Neural cell (in vitro differentiated cells): ENCODE measurements around the gene TMCC1. TPM values are rescaled to one million over a fixed set of nuclear protein-coding genes. Genes with fewer than 3 reads are reported as not detected.

Experiments
- H2AFZ ChIP-seq: fragments of 200-600, 300-800 bp; sonication (generic), shearing (Covaris generic); 2 replicates; pipeline ENCODE4 v1.6.0; 2014; ENCODE audit warnings: low read depth, mild to moderate bottlenecking, antibody characterized with exemption, low read length, moderate library complexity
- H3F3A ChIP-seq: fragments of 200-600 bp; shearing (Covaris generic); 2 replicates; pipeline ENCODE4 v1.6.1; 2016; ENCODE audit warnings: mild to moderate bottlenecking, moderate library complexity, mixed read lengths, antibody characterized with exemption, low read length; ENCODE audit not compliant: insufficient read depth, poor library complexity, severe bottlenecking
- H3K27ac ChIP-seq: fragments of 200-600, 300-800 bp; sonication (generic), shearing (Covaris generic); 2 replicates; pipeline ENCODE4 v1.5.1; 2014; ENCODE audit warnings: mild to moderate bottlenecking, low read length, moderate library complexity
- H3K27me3 ChIP-seq: fragments of 300-800, 200-600 bp; sonication (generic), shearing (Covaris generic); 2 replicates; pipeline ENCODE4 v1.6.0; 2014; ENCODE audit warnings: mild to moderate bottlenecking, low read depth, low read length, moderate library complexity; ENCODE audit not compliant: insufficient read depth
- H3K36me3 ChIP-seq: fragments of 300-800, 200-600 bp; sonication (generic), shearing (Covaris generic); 2 replicates; pipeline ENCODE4 v1.5.1; 2014; ENCODE audit warnings: mild to moderate bottlenecking, antibody characterized with exemption, low read length, moderate library complexity; ENCODE audit not compliant: insufficient read depth
- H3K4me2 ChIP-seq: fragments of 300-800, 200-600 bp; sonication (generic), shearing (Covaris generic); 2 replicates; pipeline ENCODE4 v1.6.0; 2014; ENCODE audit warnings: mild to moderate bottlenecking, low read length
- H3K4me3 ChIP-seq: fragments of 300-800, 200-600 bp; sonication (generic), shearing (Covaris generic); 2 replicates; pipeline ENCODE4 v1.5.1; 2014; ENCODE audit warnings: mild to moderate bottlenecking, low read length, moderate library complexity
- H3K79me2 ChIP-seq: fragments of 200-600 bp; shearing (Covaris generic); replicated peaks from 2 replicates; pipeline ENCODE4 v1.6.0; 2014; ENCODE audit warnings: mild to moderate bottlenecking, low read length, moderate library complexity; ENCODE audit not compliant: insufficient read depth
- H3K9ac ChIP-seq: fragments of 300-800, 200-600 bp; sonication (generic), shearing (Covaris generic); 2 replicates; pipeline ENCODE4 v1.6.1; 2016; ENCODE audit warnings: mild to moderate bottlenecking, low read length, mixed read lengths
- H3K9me2 ChIP-seq: fragments of 200-600 bp; shearing (Covaris generic); 2 replicates; pipeline ENCODE4 v1.6.1; 2016; ENCODE audit warnings: mild to moderate bottlenecking, low read length, mixed read lengths; ENCODE audit not compliant: insufficient read depth
- H3K9me3 ChIP-seq: fragments of 200-600, 300-800 bp; sonication (generic), shearing (Covaris generic); 2 replicates; pipeline ENCODE4 v1.6.1; 2016; ENCODE audit warnings: mild to moderate bottlenecking, mixed run types, low read length, moderate library complexity, mixed read lengths
- H4K20me1 ChIP-seq: fragments of 200-600 bp; shearing (Covaris generic); 2 replicates; pipeline ENCODE4 v1.6.1; 2016; ENCODE audit warnings: mild to moderate bottlenecking, mixed run types; ENCODE audit not compliant: insufficient read depth
- EP300 ChIP-seq: fragments of 450-650 bp; conservative IDR thresholded peaks from 2 replicates; pipeline ENCODE4 v1.6.1; 2014; ENCODE audit warnings: antibody characterized with exemption, mild to moderate bottlenecking, moderate library complexity; ENCODE audit not compliant: poor library complexity, severe bottlenecking
- EZH2 ChIP-seq: fragments of 200-600, 300-800 bp; shearing (Covaris generic), sonication (generic); IDR thresholded peaks from 2 replicates; pipeline ENCODE4 v1.6.1; 2014; ENCODE audit warnings: antibody characterized with exemption, low read length, borderline replicate concordance, mild to moderate bottlenecking; ENCODE audit not compliant: insufficient read depth, poor library complexity, severe bottlenecking
- MXI1 ChIP-seq: fragments of 450-650 bp; conservative IDR thresholded peaks from 2 replicates; pipeline ENCODE4 v1.6.1; 2014; ENCODE audit warnings: antibody characterized with exemption, mild to moderate bottlenecking; ENCODE audit not compliant: poor library complexity, severe bottlenecking
- POLR2AphosphoS5 ChIP-seq: IDR thresholded peaks from 2 replicates; pipeline ENCODE4 v1.6.1; 2012
- RAD21 ChIP-seq: fragments of 450-650 bp; conservative IDR thresholded peaks from 2 replicates; pipeline ENCODE4 v1.6.1; 2014; ENCODE audit warnings: antibody characterized with exemption, mild to moderate bottlenecking, moderate library complexity
- SMC3 ChIP-seq: fragments of 450-650 bp; conservative IDR thresholded peaks from 2 replicates; pipeline ENCODE4 v1.6.1; 2014; ENCODE audit warnings: antibody characterized with exemption, mild to moderate bottlenecking, moderate library complexity; ENCODE audit not compliant: poor library complexity
- TAF1 ChIP-seq: IDR thresholded peaks from 2 replicates; pipeline ENCODE4 v1.6.1; 2012; ENCODE audit warnings: low read depth
- polyA plus RNA-seq: library from polyadenylated mRNA; depleted of rRNA; stranded (reverse); fragments of >200 nt; gene quantifications from 2 replicates; pipeline ENCODE4 v1.2.3, GENCODE V29; 2014
- TF ChIP-seq, protein P1 (sequence below): fragments of 450-650 bp; IDR thresholded peaks from 2 replicates; pipeline ENCODE4 v1.5.1; 2014; ENCODE audit warnings: antibody characterized with exemption, mild to moderate bottlenecking, moderate library complexity; ENCODE audit not compliant: poor library complexity, severe bottlenecking
- TF ChIP-seq, protein P2 (sequence below): IDR thresholded peaks from 2 replicates; pipeline ENCODE4 v1.6.1; 2012; ENCODE audit warnings: borderline replicate concordance

The TMCC1 gene
- polyA plus RNA-seq, 1 donor from 2014 or later = 25.0 TPM

DNA sequence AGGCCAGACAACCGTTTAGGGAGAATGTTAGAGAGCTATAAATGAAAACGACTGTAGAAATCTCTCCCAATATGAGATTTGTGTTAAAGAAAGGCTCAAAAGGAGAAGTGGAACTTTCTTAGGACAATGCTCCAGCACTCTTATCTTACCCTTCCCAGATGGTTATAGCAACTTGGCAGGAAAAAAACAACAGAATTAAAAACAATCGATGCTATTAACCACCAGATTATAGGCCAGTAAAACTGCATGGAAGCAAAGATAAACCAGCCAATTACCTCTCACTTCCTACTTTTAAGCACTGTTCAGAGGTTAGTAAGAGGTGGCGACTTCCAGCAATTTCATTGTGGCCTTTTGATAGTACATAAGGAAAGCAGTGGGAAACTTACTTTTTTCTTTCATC lies 72.9 kb downstream of the TMCC1 start:
- Histone ChIP-seq H3K27me3 (no peaks in the 10 kb centered on the region), H3F3A (no peaks in the 10 kb centered on the region), H3K9me2 (no peaks in the 10 kb centered on the region), H3K79me2 (peaks cover 11% of the 10 kb centered on the region), H2AFZ (no peak overlapping the region), H3K9ac (no peak overlapping the region), H3K36me3 (no peaks in the 10 kb centered on the region), H3K4me3 (no peak overlapping the region), H3K9me3 (no peaks in the 10 kb centered on the region), H3K4me2 (no peak overlapping the region), H4K20me1 (no peaks in the 10 kb centered on the region), H3K27ac (no peak overlapping the region)
- TF ChIP-seq EZH2 (no peak), RAD21 (no peak), TAF1 (no peak), EP300 (no peak), SMC3 (no peak), MXI1 (no peak)

DNA sequence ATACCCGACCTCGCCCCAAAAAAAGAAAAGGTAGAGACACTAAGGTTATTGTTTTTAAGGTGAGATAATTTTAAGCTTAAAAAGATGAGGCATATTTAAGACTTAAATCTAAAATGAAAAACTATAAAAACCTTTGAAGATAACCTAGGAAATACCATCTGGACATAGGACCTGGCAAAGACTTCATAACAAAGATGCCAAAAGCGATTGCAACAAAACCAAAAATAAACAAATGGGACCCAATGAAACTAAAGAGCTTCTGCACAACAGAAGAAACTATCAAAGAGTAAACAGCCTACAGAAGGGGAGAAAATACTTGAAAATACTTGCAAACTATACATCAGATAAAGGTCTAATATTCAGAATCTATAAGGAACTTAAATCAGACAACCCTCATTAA lies 80.9 kb downstream of the TMCC1 start:
- no peaks in the 10 kb centered on the region for H3K9me2 ChIP-seq

More for the DNA sequence above, 80.9 kb downstream of the TMCC1 start:
- TF ChIP-seq RAD21 (no peak), POLR2AphosphoS5 (no peak), TAF1 (no peak), SMC3 (no peak), EP300 (no peak), MXI1 (no peak), EZH2 (no peak)
- TF ChIP-seq, protein P1, sequence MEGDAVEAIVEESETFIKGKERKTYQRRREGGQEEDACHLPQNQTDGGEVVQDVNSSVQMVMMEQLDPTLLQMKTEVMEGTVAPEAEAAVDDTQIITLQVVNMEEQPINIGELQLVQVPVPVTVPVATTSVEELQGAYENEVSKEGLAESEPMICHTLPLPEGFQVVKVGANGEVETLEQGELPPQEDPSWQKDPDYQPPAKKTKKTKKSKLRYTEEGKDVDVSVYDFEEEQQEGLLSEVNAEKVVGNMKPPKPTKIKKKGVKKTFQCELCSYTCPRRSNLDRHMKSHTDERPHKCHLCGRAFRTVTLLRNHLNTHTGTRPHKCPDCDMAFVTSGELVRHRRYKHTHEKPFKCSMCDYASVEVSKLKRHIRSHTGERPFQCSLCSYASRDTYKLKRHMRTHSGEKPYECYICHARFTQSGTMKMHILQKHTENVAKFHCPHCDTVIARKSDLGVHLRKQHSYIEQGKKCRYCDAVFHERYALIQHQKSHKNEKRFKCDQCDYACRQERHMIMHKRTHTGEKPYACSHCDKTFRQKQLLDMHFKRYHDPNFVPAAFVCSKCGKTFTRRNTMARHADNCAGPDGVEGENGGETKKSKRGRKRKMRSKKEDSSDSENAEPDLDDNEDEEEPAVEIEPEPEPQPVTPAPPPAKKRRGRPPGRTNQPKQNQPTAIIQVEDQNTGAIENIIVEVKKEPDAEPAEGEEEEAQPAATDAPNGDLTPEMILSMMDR = no peak
- TF ChIP-seq, protein P2, sequence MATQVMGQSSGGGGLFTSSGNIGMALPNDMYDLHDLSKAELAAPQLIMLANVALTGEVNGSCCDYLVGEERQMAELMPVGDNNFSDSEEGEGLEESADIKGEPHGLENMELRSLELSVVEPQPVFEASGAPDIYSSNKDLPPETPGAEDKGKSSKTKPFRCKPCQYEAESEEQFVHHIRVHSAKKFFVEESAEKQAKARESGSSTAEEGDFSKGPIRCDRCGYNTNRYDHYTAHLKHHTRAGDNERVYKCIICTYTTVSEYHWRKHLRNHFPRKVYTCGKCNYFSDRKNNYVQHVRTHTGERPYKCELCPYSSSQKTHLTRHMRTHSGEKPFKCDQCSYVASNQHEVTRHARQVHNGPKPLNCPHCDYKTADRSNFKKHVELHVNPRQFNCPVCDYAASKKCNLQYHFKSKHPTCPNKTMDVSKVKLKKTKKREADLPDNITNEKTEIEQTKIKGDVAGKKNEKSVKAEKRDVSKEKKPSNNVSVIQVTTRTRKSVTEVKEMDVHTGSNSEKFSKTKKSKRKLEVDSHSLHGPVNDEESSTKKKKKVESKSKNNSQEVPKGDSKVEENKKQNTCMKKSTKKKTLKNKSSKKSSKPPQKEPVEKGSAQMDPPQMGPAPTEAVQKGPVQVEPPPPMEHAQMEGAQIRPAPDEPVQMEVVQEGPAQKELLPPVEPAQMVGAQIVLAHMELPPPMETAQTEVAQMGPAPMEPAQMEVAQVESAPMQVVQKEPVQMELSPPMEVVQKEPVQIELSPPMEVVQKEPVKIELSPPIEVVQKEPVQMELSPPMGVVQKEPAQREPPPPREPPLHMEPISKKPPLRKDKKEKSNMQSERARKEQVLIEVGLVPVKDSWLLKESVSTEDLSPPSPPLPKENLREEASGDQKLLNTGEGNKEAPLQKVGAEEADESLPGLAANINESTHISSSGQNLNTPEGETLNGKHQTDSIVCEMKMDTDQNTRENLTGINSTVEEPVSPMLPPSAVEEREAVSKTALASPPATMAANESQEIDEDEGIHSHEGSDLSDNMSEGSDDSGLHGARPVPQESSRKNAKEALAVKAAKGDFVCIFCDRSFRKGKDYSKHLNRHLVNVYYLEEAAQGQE = no peak
- Histone ChIP-seq H3K36me3 (no peaks in the 10 kb centered on the region), H3F3A (no peaks in the 10 kb centered on the region), H3K27ac (no peak overlapping the region), H3K79me2 (peaks cover 7% of the 10 kb centered on the region), H3K9me3 (no peaks in the 10 kb centered on the region), H3K27me3 (no peaks in the 10 kb centered on the region), H3K9ac (no peak overlapping the region), H3K4me2 (no peak overlapping the region), H2AFZ (no peak overlapping the region), H3K4me3 (no peak overlapping the region), H4K20me1 (no peaks in the 10 kb centered on the region)
